Dermis microvascular lymphatic vessel endothelial cell (primary cell): ENCODE results near the gene GDF11. TPM values are rescaled to one million over a fixed set of nuclear protein-coding genes. Genes with fewer than 3 reads are reported as not detected.

Experiments
- DNase-seq, 2 donors: peaks; one replicate each; pipeline versions ENCODE4 v3.0.0 to v3.0.0-alpha.2; 2010; ENCODE audit warnings: low read depth in 2 of 2
- total RNA-seq: library from RNA; depleted of rRNA; stranded (reverse); fragments of >200 nt; gene quantifications from 2 replicates; pipeline ENCODE4 v1.2.1, GENCODE V29; 2014

GDF11 gene
- total RNA-seq, result 1.3 TPM in 2 replicates

GRCh38 chr12:55742719-55743405, at the start of gene GDF11:
Gene GDF11, plus strand, starts transcription at chr12:55743122. Its CDS starts 195 bp downstream, at chr12:55743317.
- DNase-seq, result peak in 1 of 2 donors; percentile 81

GRCh38 chr12:55693323-55694187, 49.4 kb upstream of the GDF11 start:
- no peak for DNase-seq

- no peak for DNase-seq
Observed at GRCh38 chr12:55694188-55694515, 48.8 kb upstream of the GDF11 start.

GRCh38 chr12:55694651-55695050, 48.3 kb upstream of the GDF11 start:
- no peak for DNase-seq

GRCh38 chr12:55695349-55695748, 47.6 kb upstream of the GDF11 start:
- DNase-seq, result no peak

- DNase-seq, result no peak
Observed at GRCh38 chr12:55696141-55696540, 46.8 kb upstream of the GDF11 start.

GRCh38 chr12:55696796-55697462, 46.0 kb upstream of the GDF11 start:
- DNase-seq, result no peak

GRCh38 chr12:55697686-55698085, 45.2 kb upstream of the GDF11 start:
- no peak for DNase-seq

GRCh38 chr12:55698241-55698955, 44.5 kb upstream of the GDF11 start:
- no peak for DNase-seq

GRCh38 chr12:55698965-55699364, 44.0 kb upstream of the GDF11 start:
- DNase-seq, result no peak

GRCh38 chr12:55699471-55700055, 43.4 kb upstream of the GDF11 start:
- DNase-seq, result no peak

- no peak for DNase-seq
Observed at GRCh38 chr12:55700255-55701018, 42.5 kb upstream of the GDF11 start.

GRCh38 chr12:55702861-55703260, 40.1 kb upstream of the GDF11 start:
- DNase-seq, result no peak

- no peak for DNase-seq
Observed at GRCh38 chr12:55703288-55703687, 39.6 kb upstream of the GDF11 start.

GRCh38 chr12:55703901-55704761, 38.8 kb upstream of the GDF11 start:
- no peak for DNase-seq

- no peak for DNase-seq
Observed at GRCh38 chr12:55704824-55705718, 37.9 kb upstream of the GDF11 start.

GRCh38 chr12:55705782-55706402, 37.0 kb upstream of the GDF11 start:
- no peak for DNase-seq

- no peak for DNase-seq
Observed at GRCh38 chr12:55706568-55707218, 36.2 kb upstream of the GDF11 start.
